ENCODE measurements around the gene QRFP.
"Not testable (repeated sequence)": the region's sequence is repeated elsewhere in the genome, so short reads cannot be mapped to it uniquely, and the experiment has no call there.

Gene QRFP

GRCh38 chr9:130849356-130849755 lies 47.3 kb downstream of the QRFP start:
- no peak overlapping the region for H3K4me3 ChIP-seq (ENCODE audit: low read depth, low read length)
- TF ChIP-seq, protein P1, sequence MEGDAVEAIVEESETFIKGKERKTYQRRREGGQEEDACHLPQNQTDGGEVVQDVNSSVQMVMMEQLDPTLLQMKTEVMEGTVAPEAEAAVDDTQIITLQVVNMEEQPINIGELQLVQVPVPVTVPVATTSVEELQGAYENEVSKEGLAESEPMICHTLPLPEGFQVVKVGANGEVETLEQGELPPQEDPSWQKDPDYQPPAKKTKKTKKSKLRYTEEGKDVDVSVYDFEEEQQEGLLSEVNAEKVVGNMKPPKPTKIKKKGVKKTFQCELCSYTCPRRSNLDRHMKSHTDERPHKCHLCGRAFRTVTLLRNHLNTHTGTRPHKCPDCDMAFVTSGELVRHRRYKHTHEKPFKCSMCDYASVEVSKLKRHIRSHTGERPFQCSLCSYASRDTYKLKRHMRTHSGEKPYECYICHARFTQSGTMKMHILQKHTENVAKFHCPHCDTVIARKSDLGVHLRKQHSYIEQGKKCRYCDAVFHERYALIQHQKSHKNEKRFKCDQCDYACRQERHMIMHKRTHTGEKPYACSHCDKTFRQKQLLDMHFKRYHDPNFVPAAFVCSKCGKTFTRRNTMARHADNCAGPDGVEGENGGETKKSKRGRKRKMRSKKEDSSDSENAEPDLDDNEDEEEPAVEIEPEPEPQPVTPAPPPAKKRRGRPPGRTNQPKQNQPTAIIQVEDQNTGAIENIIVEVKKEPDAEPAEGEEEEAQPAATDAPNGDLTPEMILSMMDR (IDR thresholded peaks at IDR 0.05; ENCODE audit: low read depth, low read length) = no peak
- TF ChIP-seq POLR2A (IDR thresholded peaks at IDR 0.05; ENCODE audit: extremely low read depth, insufficient read length) = no peak
- TF ChIP-seq, protein P2, sequence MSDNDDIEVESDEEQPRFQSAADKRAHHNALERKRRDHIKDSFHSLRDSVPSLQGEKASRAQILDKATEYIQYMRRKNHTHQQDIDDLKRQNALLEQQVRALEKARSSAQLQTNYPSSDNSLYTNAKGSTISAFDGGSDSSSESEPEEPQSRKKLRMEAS (IDR thresholded peaks at IDR 0.05; ENCODE audit: low read depth, low read length) = no peak
- TF ChIP-seq MYC (IDR thresholded peaks at IDR 0.05; ENCODE audit: low read depth, low read length) = no peak
- no peak for DNase-seq (ENCODE audit: low read depth)

DNA sequence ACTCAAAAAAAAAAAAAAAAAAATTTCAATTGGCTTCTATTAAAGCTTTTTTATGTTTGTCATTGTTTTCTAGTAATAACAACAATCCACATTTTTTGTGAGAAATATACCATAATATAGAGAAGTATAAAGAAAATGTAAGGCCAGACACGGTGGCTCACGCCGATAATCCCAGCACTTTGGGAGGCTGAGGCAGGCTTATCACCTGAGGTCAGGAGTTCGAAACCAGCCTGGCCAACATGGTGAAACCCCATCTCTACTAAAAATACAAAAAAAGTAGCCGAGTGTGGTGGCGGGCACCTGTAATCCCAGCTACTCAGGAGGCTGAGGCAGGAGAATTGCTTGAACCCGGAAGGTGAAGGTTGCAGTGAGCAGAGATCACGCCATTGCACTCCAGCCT lies 48.1 kb downstream of the QRFP start:
- DNase-seq (ENCODE audit: low read depth); H3K4me3 ChIP-seq (ENCODE audit: low read depth, low read length): not testable (repeated sequence)

GRCh38 chr9:130847306-130848217 lies 49.0 kb downstream of the QRFP start:
- TF ChIP-seq, protein P2 (IDR thresholded peaks at IDR 0.05; ENCODE audit: low read depth, low read length) = no peak
- TF ChIP-seq POLR2A (IDR thresholded peaks at IDR 0.05; ENCODE audit: extremely low read depth, insufficient read length) = no peak
- TF ChIP-seq, protein P1 (IDR thresholded peaks at IDR 0.05; ENCODE audit: low read depth, low read length) = no peak
- no peak for TF ChIP-seq MYC (IDR thresholded peaks at IDR 0.05; ENCODE audit: low read depth, low read length)
- no peak overlapping the region for H3K4me3 ChIP-seq (ENCODE audit: low read depth, low read length)
- peak; percentile 42 for DNase-seq (ENCODE audit: low read depth)

DNA sequence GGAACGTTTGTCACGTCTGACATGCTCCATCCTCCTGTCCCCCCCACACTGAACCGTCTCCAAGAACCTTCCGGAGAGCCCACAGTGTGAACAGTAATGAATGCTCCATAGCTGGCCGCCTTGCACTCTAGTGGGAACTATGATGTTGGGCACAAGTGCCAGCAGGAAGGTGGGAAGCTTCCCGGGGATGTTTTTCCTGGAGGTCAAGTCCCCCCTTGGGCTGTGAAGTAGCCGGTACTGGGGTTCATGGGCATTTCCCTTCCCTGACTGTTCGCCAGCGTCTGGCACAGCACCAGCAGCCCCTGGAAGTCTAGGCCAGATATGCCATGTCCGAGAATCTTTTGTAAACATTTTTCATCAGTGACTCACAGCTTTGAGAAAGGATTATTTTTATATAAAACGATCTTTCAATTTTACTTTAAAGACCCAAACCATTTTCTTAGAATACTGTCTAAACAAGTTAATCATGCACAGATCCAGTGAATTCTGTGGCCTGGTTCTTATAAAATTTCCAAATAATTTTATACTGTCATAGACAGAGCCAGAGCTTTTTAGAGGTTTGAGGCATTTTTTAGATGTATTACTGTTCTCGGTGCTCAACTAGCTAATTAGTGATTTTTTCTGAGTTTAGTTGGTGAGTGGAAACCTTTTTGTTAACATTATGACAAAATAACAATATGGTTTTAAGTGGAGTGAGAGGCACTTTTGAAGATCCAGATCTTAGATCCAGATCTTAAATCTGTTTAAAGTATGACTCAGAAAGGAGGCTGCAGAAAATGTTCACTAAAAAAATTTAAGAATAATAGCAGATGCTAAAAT lies 49.9 kb downstream of the QRFP start:
- no peak overlapping the region for H3K4me3 ChIP-seq (ENCODE audit: low read depth, low read length)
- TF ChIP-seq POLR2A (IDR thresholded peaks at IDR 0.05; ENCODE audit: extremely low read depth, insufficient read length) (no peak), MYC (IDR thresholded peaks at IDR 0.05; ENCODE audit: low read depth, low read length) (no peak)
- TF ChIP-seq, protein P1 (IDR thresholded peaks at IDR 0.05; ENCODE audit: low read depth, low read length) = no peak
- TF ChIP-seq, protein P2 (IDR thresholded peaks at IDR 0.05; ENCODE audit: low read depth, low read length) = no peak
- no peak for DNase-seq (ENCODE audit: low read depth)

- H3K4me3 ChIP-seq (ENCODE audit: low read depth, low read length) = no peak overlapping the region
- no peak for DNase-seq (ENCODE audit: low read depth)
- TF ChIP-seq, protein P1 (IDR thresholded peaks at IDR 0.05; ENCODE audit: low read depth, low read length) = no peak
- TF ChIP-seq MYC (IDR thresholded peaks at IDR 0.05; ENCODE audit: low read depth, low read length) (no peak), POLR2A (IDR thresholded peaks at IDR 0.05; ENCODE audit: extremely low read depth, insufficient read length) (no peak)
- TF ChIP-seq, protein P2 (IDR thresholded peaks at IDR 0.05; ENCODE audit: low read depth, low read length) = no peak
These were observed 50.6 kb downstream of the QRFP start for GRCh38 chr9:130845901-130846481.

DNA sequence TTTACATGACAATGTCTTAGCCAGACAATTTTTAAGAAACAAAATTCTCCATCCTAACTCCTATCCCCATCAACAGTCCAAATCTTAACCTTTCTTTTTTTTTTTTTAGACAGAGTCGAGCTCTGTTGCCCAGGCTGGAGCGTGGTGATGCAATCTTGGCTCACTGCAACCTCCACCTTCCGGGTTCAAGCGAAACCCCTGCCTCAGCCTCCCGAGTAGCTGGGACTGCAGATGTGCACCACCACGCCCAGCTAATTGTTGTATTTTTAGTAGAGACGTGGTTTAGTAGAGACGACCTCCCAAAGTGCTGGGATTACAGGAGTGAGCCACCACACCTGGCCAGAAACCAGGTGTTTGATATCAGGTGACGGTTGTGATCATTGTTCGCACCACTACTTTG lies 51.4 kb downstream of the QRFP start:
- no peak for TF ChIP-seq POLR2A (IDR thresholded peaks at IDR 0.05; ENCODE audit: extremely low read depth, insufficient read length)
- TF ChIP-seq MYC (IDR thresholded peaks at IDR 0.05; ENCODE audit: low read depth, low read length) = no peak
- TF ChIP-seq, protein P1 (IDR thresholded peaks at IDR 0.05; ENCODE audit: low read depth, low read length) = no peak
- TF ChIP-seq, protein P2 (IDR thresholded peaks at IDR 0.05; ENCODE audit: low read depth, low read length) = no peak
- DNase-seq (ENCODE audit: low read depth) = no peak
- H3K4me3 ChIP-seq (ENCODE audit: low read depth, low read length) = no peak overlapping the region

All from NB4 (cell line).